Stomach (tissue), 9 donors: ENCODE results near the gene PP2D1. TPM values are rescaled to one million over a fixed set of nuclear protein-coding genes. Genes with fewer than 3 reads are reported as not detected.
A peak's percentile ranks its signal among the peaks of the same experiment; 100 is the strongest.
"Not testable (repeated sequence)": the region's sequence is repeated elsewhere in the genome, so short reads cannot be mapped to it uniquely, and the experiment has no call there.

ENCODE experiments used
- DNase-seq, 2 donors: peaks; one replicate each; pipeline versions ENCODE4 v3.0.0 to v3.0.0-alpha.2; 2013 to 2019
- H3K27ac ChIP-seq, 5 donors: fragments of 200-600 bp in 4 of 5; sonication (generic) in 4 of 5; one replicate each; pipeline ENCODE4 v1.5.1; 2013 to 2019; ENCODE audit warnings: mild to moderate bottlenecking in 1 of 5, moderate library complexity in 1 of 5
- H3K27me3 ChIP-seq, 3 donors: fragments of 200-600 bp; sonication (generic); one replicate each; pipeline ENCODE4 v1.5.1; 2017 to 2019; ENCODE audit warnings: mixed run types in 1 of 3
- H3K36me3 ChIP-seq, 4 donors: fragments of 200-600 bp; sonication (generic); 1 replicate in 3 of 4; 2 replicates in 1 of 4; pipeline ENCODE4 v1.5.1; 2016 to 2019
- H3K4me1 ChIP-seq, 4 donors: fragments of 200-600 bp; sonication (generic); one replicate each; pipeline ENCODE4 v1.5.1; 2016 to 2019
- H3K4me3 ChIP-seq, 4 donors: fragments of 200-600 bp; sonication (generic) in 3 of 4; one replicate each; pipeline ENCODE4 v1.5.1; 2016 to 2019; ENCODE audit warnings: mild to moderate bottlenecking in 1 of 4
- H3K9me3 ChIP-seq, 4 donors: fragments of 200-600 bp; sonication (generic); one replicate each; pipeline ENCODE4 v1.5.1; 2016 to 2019
- EP300 ChIP-seq: sonication (generic); formaldehyde crosslinking; IDR thresholded peaks from one replicate; pipeline ENCODE4 v1.6.1; 2017; ENCODE audit warnings: antibody characterized with exemption
- POLR2A ChIP-seq, 4 donors: fragments of 450-650 bp; IDR thresholded peaks; one replicate each; pipeline ENCODE4 v1.6.1; 2016; ENCODE audit warnings: antibody characterized with exemption in 4 of 4, control low read depth in 2 of 4, mild to moderate bottlenecking in 1 of 4, moderate library complexity in 1 of 4
- POLR2AphosphoS5 ChIP-seq, 3 donors: sonication (generic); formaldehyde crosslinking; IDR thresholded peaks; one replicate each; pipeline ENCODE4 v1.6.1; 2016; ENCODE audit warnings: antibody characterized with exemption in 3 of 3
- WGBS, 5 donors: extraction: QIAGEN DNeasy Blood & Tissue Kit in 3 of 5; methylation state at CpG; one replicate each; pipeline versions ENCODE4 v1.1.5 to v1.1.7; 2013 to 2018; 5-methylcytosine and 5-hydroxymethylcytosine counted together
- intact Hi-C: fragments of 100-400 bp; cut with DNase I; formaldehyde crosslinking; loops from one replicate; pipeline ENCODE4 v1.15.1; 2023; ENCODE audit warnings: low total_unique reads
- polyA plus RNA-seq, 3 donors: library from polyadenylated mRNA; stranded (reverse); fragments of 200-250 nt; gene quantifications; one replicate each; pipeline ENCODE4 v1.2.3, GENCODE V29; 2013
- total RNA-seq, 5 donors: library from RNA; depleted of rRNA; stranded (reverse); fragments of >200 nt; gene quantifications; one replicate each; pipeline versions ENCODE4 v1.1.0 to v1.2.3, GENCODE V29; 2014 to 2016
- TF ChIP-seq, protein P1 (sequence below), 7 experiments: fragments of 450-650 bp in 4 of 7; fragments of 200-600 bp in 3 of 7; sonication (generic) in 3 of 7; IDR thresholded peaks; one replicate each; pipeline ENCODE4 v1.5.1; 2016 to 2019; ENCODE audit warnings: antibody characterized with exemption in 7 of 7, control low read depth in 2 of 7, mild to moderate bottlenecking in 1 of 7
- donor health status: healthy with polysubstance abuse.
- donor health status: Bipolar disorder and iron deficiency.
- donor health status: healthy.

PP2D1 gene
- total and polyA plus RNA-seq, 8 donors, result not detected

DNA sequence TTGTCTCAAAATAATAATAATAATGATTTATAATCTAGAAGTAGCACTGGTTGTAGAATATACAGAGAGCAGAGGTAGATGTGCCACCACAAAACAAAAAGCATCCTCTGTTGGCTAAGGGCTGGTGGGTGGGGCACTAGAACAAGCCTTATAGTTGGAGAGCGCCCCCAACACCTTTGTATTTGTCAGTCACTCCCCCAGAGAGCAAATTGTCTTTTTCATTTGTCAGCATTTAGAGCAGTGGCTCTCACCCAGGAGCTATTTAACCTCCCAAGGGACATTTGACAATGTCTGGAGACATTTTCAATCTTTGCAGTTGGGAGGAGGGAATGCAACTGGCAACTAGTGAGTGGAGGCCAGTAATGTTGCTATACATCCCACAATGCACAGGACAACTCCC, 34.5 kb upstream of the PP2D1 start:
- H3K4me1 ChIP-seq, result peaks cover 41 to 83% (median 63%) of the 10 kb centered on the region in 4 donors
- intact Hi-C loops, result no loop called here
- WGBS, 5 donors, result 95 to 100% (median 100%) methylated on average over 1 of the region's 1 CpG
- H3K27ac ChIP-seq, result no peak overlapping the region
- no peaks in the 10 kb centered on the region for H3K9me3 ChIP-seq
- no peak overlapping the region for H3K4me3 ChIP-seq
- DNase-seq, result no peak
- no peaks in the 10 kb centered on the region for H3K36me3 ChIP-seq
- TF ChIP-seq POLR2AphosphoS5 (IDR thresholded peaks at IDR 0.05) (no peak), POLR2A (IDR thresholded peaks at IDR 0.05) (no peak), EP300 (no peak)
- TF ChIP-seq, protein P1, sequence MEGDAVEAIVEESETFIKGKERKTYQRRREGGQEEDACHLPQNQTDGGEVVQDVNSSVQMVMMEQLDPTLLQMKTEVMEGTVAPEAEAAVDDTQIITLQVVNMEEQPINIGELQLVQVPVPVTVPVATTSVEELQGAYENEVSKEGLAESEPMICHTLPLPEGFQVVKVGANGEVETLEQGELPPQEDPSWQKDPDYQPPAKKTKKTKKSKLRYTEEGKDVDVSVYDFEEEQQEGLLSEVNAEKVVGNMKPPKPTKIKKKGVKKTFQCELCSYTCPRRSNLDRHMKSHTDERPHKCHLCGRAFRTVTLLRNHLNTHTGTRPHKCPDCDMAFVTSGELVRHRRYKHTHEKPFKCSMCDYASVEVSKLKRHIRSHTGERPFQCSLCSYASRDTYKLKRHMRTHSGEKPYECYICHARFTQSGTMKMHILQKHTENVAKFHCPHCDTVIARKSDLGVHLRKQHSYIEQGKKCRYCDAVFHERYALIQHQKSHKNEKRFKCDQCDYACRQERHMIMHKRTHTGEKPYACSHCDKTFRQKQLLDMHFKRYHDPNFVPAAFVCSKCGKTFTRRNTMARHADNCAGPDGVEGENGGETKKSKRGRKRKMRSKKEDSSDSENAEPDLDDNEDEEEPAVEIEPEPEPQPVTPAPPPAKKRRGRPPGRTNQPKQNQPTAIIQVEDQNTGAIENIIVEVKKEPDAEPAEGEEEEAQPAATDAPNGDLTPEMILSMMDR (IDR thresholded peaks at IDR 0.05), result no peak
- no peaks in the 10 kb centered on the region for H3K27me3 ChIP-seq

DNA sequence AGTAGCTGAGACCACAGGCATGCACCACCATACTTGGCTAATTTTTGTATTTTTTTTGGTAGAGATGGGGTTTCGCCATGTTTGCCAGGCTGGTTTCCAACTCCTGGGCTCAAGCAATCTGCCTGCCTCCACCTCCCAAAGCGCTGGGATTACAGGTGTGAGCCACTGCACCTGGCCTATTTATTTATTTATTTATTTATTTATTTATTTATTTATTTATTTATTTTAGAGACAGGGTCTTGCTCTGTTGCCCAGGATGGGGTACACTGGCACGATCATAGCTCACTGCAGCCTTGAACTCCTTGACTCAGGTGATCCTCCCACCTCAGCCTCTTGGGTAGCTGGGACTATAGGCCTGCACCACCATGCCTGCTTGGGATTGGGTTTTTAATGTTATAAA, 33.1 kb upstream of the PP2D1 start:
- H3K36me3 ChIP-seq, intact Hi-C loops, H3K27me3 ChIP-seq, H3K9me3 ChIP-seq, H3K27ac ChIP-seq, H3K4me3 ChIP-seq, DNase-seq: not testable (repeated sequence)
- WGBS, 5 donors, result 96 to 100% (median 99%) methylated on average over 3 of the region's 3 CpGs
- peaks cover 49 to 82% (median 65%) of the 10 kb centered on the region in 4 donors for H3K4me1 ChIP-seq

DNA sequence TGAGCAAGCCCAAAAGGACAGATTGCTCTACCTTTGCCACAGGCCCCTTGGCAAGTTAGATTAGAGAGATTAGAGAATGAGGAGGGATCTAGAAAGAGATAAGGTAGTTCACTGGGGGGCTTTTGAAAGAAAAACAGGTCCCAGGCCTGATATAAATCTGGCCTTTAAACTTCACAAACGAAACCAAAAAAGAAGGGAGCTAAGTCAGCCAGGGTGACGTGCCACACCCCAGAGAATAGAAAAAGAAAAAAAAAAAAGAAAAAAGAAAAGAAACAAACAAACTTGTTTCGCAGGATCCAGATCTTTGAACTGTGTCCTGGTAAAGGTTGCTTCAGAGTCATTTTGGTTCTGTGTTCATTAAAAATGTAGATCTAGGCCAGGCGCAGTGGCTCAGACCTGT, 31.8 kb upstream of the PP2D1 start:
- 38 to 48% (median 44%) methylated on average over 4 of the region's 4 CpGs for WGBS, 5 donors
- no peaks in the 10 kb centered on the region for H3K36me3 ChIP-seq
- peaks cover 50 to 77% (median 62%) of the 10 kb centered on the region in 4 donors for H3K4me1 ChIP-seq
- intact Hi-C loops, result no loop called here
- H3K4me3 ChIP-seq, result peak overlapping the region in 3 of 4 donors; percentile 0 to 26 (median 8)
- no peaks in the 10 kb centered on the region for H3K27me3 ChIP-seq
- peak overlapping the region; percentile 52 to 99 (median 97) for H3K27ac ChIP-seq
- DNase-seq, result peak in 1 of 2 donors; percentile 50
- no peak for TF ChIP-seq EP300
- no peak for TF ChIP-seq POLR2AphosphoS5 (IDR thresholded peaks at IDR 0.05)
- TF ChIP-seq POLR2A (IDR thresholded peaks at IDR 0.05), result no peak
- TF ChIP-seq, protein P1 (IDR thresholded peaks at IDR 0.05), result no peak
- no peaks in the 10 kb centered on the region for H3K9me3 ChIP-seq

DNA sequence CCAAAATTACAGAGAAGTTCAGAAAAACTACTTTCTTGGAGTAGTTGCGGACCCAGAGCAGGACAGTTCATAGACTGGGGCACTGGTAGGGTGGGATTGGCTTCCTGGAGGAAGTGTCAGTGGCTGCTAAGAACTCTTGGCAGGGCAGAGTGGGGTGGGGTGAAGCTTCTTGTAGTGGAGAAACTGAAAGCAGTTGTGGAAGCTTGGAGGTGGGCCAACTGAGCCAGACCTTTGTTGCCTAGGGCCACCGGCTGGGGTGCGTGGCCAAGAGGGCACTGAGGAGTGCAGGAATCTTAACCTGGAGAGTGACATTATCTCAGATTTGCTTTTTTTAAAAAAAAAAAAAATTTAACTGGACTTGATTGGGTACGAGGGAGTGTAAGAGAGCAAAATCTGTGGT, 31.3 kb upstream of the PP2D1 start:
- intact Hi-C loops, result no loop called here
- Histone ChIP-seq H3K4me3 (peak overlapping the region in 3 of 4 donors; percentile 0 to 26 (median 8)), H3K27me3 (no peaks in the 10 kb centered on the region), H3K4me1 (peaks cover 54 to 77% (median 62%) of the 10 kb centered on the region in 4 donors), H3K36me3 (no peaks in the 10 kb centered on the region), H3K27ac (peak overlapping the region; percentile 52 to 99 (median 97)), H3K9me3 (no peaks in the 10 kb centered on the region)
- WGBS, 5 donors, result 5 to 11% (median 8%) methylated on average over 4 of the region's 4 CpGs
- TF ChIP-seq POLR2AphosphoS5 (IDR thresholded peaks at IDR 0.05), result peak in 1 of 3 donors; percentile 28
- no peak for TF ChIP-seq EP300
- DNase-seq, result peak; percentile 88 to 93

DNA sequence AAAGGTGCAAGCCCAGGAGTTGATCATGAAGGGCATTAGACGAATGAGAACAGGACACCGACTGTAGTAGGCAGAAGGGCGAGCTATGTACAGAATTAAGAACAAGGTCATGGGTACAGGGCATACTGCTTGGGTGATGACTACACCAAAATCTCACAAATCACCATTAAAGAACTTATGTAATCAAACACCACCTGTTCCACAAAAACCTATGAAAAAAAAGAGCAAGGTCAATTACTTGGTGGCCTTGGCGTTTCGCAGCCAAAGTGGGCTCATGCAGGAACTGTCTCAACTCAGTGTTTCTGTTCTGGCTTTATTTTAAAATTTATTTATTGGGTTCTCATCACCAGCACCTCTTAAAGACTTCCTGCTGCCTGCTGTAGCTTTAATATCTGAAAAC, 30.3 kb upstream of the PP2D1 start:
- TF ChIP-seq POLR2AphosphoS5 (IDR thresholded peaks at IDR 0.05) (no peak), POLR2A (IDR thresholded peaks at IDR 0.05) (no peak), EP300 (no peak)
- TF ChIP-seq, protein P1 (IDR thresholded peaks at IDR 0.05), result no peak
- WGBS, 5 donors, result 45 to 82% (median 66%) methylated on average over 5 of the region's 5 CpGs
- H3K27me3 ChIP-seq, result no peaks in the 10 kb centered on the region
- H3K4me1 ChIP-seq, result peaks cover 47 to 73% (median 59%) of the 10 kb centered on the region in 4 donors
- intact Hi-C loops, result no loop called here
- H3K27ac ChIP-seq, result peak overlapping the region in 4 of 5 donors; percentile 67 to 99 (median 98)
- H3K4me3 ChIP-seq, result no peak overlapping the region
- no peaks in the 10 kb centered on the region for H3K36me3 ChIP-seq
- DNase-seq, result no peak
- no peaks in the 10 kb centered on the region for H3K9me3 ChIP-seq
